Hematopoietic multipotent progenitor cell (in vitro differentiated cells): ENCODE results near the gene KIF6. TPM values are rescaled to one million over a fixed set of nuclear protein-coding genes. Genes with fewer than 3 reads are reported as not detected.

Experiments used
- DNase-seq, 3 donors: peaks; one replicate each; pipeline ENCODE4 v3.0.0-alpha.2; 2011 to 2015; ENCODE audit warnings: low read depth in 2 of 3, low spot score in 2 of 3
- total RNA-seq: library from RNA; depleted of rRNA; stranded (reverse); fragments of >200 nt; gene quantifications from one replicate; pipeline ENCODE4 v1.2.3, GENCODE V29; 2012

Gene KIF6
- total RNA-seq, 1 donor = under 0.01 TPM

GRCh38 chr6:39362487-39362865 lies 362.7 kb downstream of the KIF6 start:
- no peak for DNase-seq

GRCh38 chr6:39361657-39362486 lies 363.3 kb downstream of the KIF6 start:
- peak in 2 of 3 donors; percentile 70 to 84 for DNase-seq

GRCh38 chr6:39360378-39360777 lies 364.8 kb downstream of the KIF6 start:
- no peak for DNase-seq

- DNase-seq = peak in 1 of 3 donors; percentile 64
Measured at GRCh38 chr6:39357998-39358686, 367.1 kb downstream of the KIF6 start.

- DNase-seq = no peak
Measured at GRCh38 chr6:39353698-39354315, 371.4 kb downstream of the KIF6 start.

- no peak for DNase-seq
Measured at GRCh38 chr6:39350723-39351505, 374.3 kb downstream of the KIF6 start.

GRCh38 chr6:39348740-39349139 lies 376.5 kb downstream of the KIF6 start:
- no peak for DNase-seq

- peak in 2 of 3 donors; percentile 54 to 67 for DNase-seq
Measured at GRCh38 chr6:39347906-39348585, 377.2 kb downstream of the KIF6 start.

- no peak for DNase-seq
Measured at GRCh38 chr6:39347206-39347605, 378.0 kb downstream of the KIF6 start.

- DNase-seq = no peak
Measured at GRCh38 chr6:39344821-39345280, 380.4 kb downstream of the KIF6 start.

GRCh38 chr6:39343396-39343870 lies 381.8 kb downstream of the KIF6 start:
- DNase-seq = no peak

GRCh38 chr6:39342692-39343395 lies 382.4 kb downstream of the KIF6 start:
- DNase-seq = peak in 1 of 3 donors; percentile 32

GRCh38 chr6:39341937-39342336 lies 383.3 kb downstream of the KIF6 start:
- no peak for DNase-seq

- DNase-seq = no peak
Measured at GRCh38 chr6:39341352-39341751, 383.9 kb downstream of the KIF6 start.

GRCh38 chr6:39339868-39340550 lies 385.2 kb downstream of the KIF6 start:
- peak in 1 of 3 donors; percentile 71 for DNase-seq

GRCh38 chr6:39339096-39339867 lies 385.9 kb downstream of the KIF6 start:
- no peak for DNase-seq

GRCh38 chr6:39338397-39338796 lies 386.8 kb downstream of the KIF6 start:
- DNase-seq = peak in 1 of 3 donors; percentile 51
